ENCODE data around the gene KLHL29.
A peak's percentile ranks its signal among the peaks of the same experiment; 100 is the strongest.

The KLHL29 gene

DNA sequence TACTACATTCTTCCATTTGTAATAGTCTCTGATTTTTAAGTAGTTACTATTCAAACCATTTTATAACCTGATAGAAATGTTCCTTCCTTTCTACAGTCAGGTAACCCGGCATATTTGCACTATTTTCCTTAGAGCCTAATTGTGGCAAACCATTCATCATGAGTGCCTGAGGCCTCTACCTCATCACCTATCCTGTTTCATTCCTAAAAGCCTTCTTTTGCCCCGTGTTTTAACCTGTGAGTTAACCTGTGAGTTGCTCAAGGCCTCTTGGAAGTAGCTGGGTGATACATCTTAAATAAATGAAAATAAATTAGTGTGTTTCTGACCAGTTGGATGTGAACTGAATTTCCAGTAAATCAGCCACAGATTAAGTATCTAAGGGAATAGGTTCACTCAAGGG lies 6.5 kb upstream of the KLHL29 start:
- no peak overlapping the region for H3K4me3 ChIP-seq (ENCODE audit: low read depth, low read length)
- DNase-seq (ENCODE audit: low read depth), result no peak
- TF ChIP-seq, protein P1, sequence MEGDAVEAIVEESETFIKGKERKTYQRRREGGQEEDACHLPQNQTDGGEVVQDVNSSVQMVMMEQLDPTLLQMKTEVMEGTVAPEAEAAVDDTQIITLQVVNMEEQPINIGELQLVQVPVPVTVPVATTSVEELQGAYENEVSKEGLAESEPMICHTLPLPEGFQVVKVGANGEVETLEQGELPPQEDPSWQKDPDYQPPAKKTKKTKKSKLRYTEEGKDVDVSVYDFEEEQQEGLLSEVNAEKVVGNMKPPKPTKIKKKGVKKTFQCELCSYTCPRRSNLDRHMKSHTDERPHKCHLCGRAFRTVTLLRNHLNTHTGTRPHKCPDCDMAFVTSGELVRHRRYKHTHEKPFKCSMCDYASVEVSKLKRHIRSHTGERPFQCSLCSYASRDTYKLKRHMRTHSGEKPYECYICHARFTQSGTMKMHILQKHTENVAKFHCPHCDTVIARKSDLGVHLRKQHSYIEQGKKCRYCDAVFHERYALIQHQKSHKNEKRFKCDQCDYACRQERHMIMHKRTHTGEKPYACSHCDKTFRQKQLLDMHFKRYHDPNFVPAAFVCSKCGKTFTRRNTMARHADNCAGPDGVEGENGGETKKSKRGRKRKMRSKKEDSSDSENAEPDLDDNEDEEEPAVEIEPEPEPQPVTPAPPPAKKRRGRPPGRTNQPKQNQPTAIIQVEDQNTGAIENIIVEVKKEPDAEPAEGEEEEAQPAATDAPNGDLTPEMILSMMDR (IDR thresholded peaks at IDR 0.05; ENCODE audit: low read depth, low read length, missing control alignments), result no peak

DNA sequence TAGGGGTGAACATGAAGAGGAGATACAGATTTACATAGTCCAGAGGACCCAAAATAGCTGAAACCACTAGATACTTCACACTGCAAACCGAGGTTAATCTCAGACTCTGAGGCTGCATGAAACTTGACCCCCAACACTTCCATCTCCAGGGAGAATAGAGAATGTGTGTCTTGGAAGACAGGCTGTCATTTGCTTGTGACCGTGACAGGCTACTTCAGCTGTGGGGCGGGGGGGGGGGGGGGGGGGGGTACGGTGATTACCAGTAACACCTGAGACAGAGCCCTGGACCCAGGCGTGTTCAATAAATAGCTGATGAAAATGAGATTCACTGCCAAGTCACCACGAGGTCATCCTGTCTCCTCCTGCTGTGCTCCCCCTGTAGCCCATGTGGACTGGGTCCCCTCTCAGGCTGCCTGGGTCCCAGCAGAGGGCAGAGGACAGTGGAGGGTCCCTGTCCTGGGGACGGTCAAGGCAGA lies 5.7 kb upstream of the KLHL29 start:
- peak; percentile 56 for DNase-seq (ENCODE audit: low read depth)
- TF ChIP-seq, protein P1 (IDR thresholded peaks at IDR 0.05; ENCODE audit: low read depth, low read length, missing control alignments), result no peak
- no peak overlapping the region for H3K4me3 ChIP-seq (ENCODE audit: low read depth, low read length)

DNA sequence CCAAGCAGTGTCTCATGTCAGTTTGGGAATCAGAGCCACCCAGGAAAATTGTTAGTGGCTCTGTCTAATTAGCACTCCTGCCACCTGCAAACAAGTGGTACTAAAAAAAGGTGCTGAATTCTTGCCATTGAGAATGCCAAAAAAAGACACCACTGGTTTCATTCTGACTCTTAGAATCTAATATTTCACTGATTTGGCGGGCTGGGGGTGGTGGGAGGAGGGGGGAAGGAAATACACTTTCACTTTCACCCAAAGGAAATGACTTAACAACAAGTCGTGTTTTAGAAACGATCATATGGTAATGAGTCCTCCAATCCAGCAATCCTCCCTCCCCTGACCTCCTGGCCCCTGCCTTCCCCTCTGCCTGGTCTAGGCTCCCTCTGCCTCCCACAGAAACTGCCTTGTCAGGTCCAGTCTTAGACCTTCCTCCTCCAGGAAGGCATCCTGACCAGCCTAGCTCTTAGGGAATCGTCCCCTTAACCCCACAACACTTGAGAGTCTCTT lies 4.4 kb upstream of the KLHL29 start:
- TF ChIP-seq, protein P1 (IDR thresholded peaks at IDR 0.05; ENCODE audit: low read depth, low read length, missing control alignments), result no peak
- peak; percentile 73 for DNase-seq (ENCODE audit: low read depth)
- H3K4me3 ChIP-seq (ENCODE audit: low read depth, low read length), result peak overlapping the region; percentile 23; the same call in 1 of the 2 replicates

DNA sequence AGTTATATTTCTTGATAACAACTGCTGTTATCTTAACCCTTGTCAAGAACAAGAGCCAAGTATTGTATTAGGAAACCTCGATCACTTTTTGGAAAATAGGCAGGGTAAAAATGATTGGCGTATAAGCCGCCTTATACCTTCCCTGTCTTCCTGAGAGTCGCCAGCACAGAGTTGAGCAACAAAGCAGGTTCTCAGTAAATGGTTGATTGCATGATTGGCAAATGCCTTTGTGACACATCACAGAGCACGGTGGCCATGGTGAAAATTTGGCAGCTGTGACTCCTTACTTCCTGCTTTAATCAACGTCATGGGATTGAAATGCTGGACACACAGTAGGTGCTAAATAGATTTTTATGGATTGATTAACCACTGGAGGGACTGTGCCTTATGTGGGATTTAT lies 3.9 kb upstream of the KLHL29 start:
- TF ChIP-seq, protein P1 (IDR thresholded peaks at IDR 0.05; ENCODE audit: low read depth, low read length, missing control alignments), result no peak
- DNase-seq (ENCODE audit: low read depth), result no peak
- peak overlapping the region; percentile 16; the same call in 1 of the 2 replicates for H3K4me3 ChIP-seq (ENCODE audit: low read depth, low read length)

DNA sequence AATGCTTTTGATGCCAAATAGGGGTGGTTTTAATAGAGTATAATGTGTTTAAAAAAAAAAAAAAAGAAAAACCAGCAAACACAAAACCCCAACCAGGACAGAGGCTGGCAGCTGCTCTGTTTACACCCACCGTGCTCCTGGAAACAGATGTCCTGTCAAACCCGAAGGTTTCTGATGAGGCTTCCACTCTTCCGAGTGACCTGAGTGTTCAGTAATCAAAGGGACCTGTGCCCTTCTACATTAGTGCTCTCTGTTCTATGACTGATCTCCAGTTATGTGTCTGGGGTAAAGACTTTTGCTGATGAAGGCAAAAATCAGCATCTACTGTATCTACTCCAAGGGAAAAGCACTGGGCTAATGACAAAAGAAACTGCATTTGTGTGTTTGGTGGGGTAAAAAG lies 3.5 kb upstream of the KLHL29 start:
- no peak overlapping the region for H3K4me3 ChIP-seq (ENCODE audit: low read depth, low read length)
- TF ChIP-seq, protein P1 (IDR thresholded peaks at IDR 0.05; ENCODE audit: low read depth, low read length, missing control alignments), result no peak
- no peak for DNase-seq (ENCODE audit: low read depth)

DNA sequence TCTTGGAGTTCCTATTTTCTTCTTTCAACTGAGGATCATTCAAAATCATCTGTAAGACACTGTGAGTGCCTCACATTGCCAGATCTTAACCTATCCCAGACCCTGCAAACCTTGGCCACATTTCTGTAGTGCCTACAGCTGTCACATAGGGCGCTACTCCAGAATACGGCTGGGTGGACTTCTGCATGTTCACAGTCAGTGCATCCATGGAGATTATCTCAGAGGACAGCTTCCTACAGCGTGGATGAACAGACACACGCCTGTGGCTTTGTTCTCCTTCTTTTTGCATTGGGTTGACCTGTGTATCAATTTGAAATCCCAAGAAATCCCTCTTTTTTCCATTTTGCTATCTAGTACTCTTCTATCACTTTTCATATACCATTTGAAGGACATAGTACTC lies 1.9 kb upstream of the KLHL29 start:
- TF ChIP-seq, protein P1 (IDR thresholded peaks at IDR 0.05; ENCODE audit: low read depth, low read length, missing control alignments), result no peak
- DNase-seq (ENCODE audit: low read depth), result no peak
- no peak overlapping the region for H3K4me3 ChIP-seq (ENCODE audit: low read depth, low read length)

DNA sequence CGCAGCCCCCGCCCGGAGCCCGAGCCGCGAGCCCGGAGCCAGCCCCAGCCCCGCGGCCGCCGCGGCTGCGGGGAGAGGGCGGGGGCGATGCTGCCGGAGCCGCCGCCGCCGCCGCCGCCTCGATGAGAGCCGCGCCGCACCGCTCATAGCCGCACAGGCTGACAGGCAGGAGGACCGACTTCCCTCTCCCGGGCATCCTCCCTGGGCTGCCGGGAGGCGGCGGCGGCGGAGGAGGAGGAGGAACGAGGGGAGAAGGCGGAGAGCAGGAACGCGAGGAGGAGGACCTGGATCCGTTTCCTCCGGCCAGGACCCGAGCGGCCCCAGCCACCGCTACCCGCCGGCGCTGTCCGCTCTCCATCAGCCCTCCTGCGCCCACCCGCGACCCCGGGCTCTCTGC lies 370 bp downstream of the KLHL29 start:
- H3K4me3 ChIP-seq (ENCODE audit: low read depth, low read length), result peak overlapping the region; percentile 61
- TF ChIP-seq, protein P1 (IDR thresholded peaks at IDR 0.05; ENCODE audit: low read depth, low read length, missing control alignments), result no peak
- no peak for DNase-seq (ENCODE audit: low read depth)
